GM12878 (cell line): ENCODE data around the gene NT5C1A. TPM values are rescaled to one million over a fixed set of nuclear protein-coding genes. Genes with fewer than 3 reads are reported as not detected.

Source experiments
- CBFB ChIP-seq: IDR thresholded peaks from 2 replicates; pipeline ENCODE4 v1.6.1; 2016; ENCODE audit warnings: antibody characterized with exemption, low read depth
- CREM ChIP-seq: IDR thresholded peaks from 2 replicates; pipeline ENCODE4 v1.6.1; 2014; ENCODE audit warnings: antibody characterized with exemption, low read depth
- IRF4 ChIP-seq: IDR thresholded peaks from 2 replicates; pipeline ENCODE4 v1.6.1; 2011; ENCODE audit warnings: low read depth, low read length
- MLLT1 ChIP-seq: fragments of 450-650 bp; IDR thresholded peaks from 2 replicates; pipeline ENCODE4 v1.6.1; 2016; ENCODE audit warnings: mild to moderate bottlenecking
- MXI1 ChIP-seq: fragments of 150-350 bp; IDR thresholded peaks from 2 replicates; pipeline ENCODE4 v1.6.1; 2011; ENCODE audit warnings: low read depth, mild to moderate bottlenecking, inconsistent platforms, low read length, improper control_type of control experiment
- NFYB ChIP-seq: IDR thresholded peaks from 2 replicates; pipeline ENCODE4 v1.6.1; 2011; ENCODE audit warnings: low read depth, mild to moderate bottlenecking, low read length, improper control_type of control experiment, moderate library complexity; ENCODE audit not compliant: insufficient read depth
- POLR2AphosphoS5 ChIP-seq: IDR thresholded peaks from 2 replicates; pipeline ENCODE4 v1.6.1; 2011; ENCODE audit warnings: mild to moderate bottlenecking, low read length, inconsistent platforms
- POU2F2 ChIP-seq: IDR thresholded peaks from 3 replicates; pipeline ENCODE4 v1.6.1; 2011; ENCODE audit warnings: low read depth, mild to moderate bottlenecking, low read length, borderline replicate concordance
- TCF12 ChIP-seq: IDR thresholded peaks from 2 replicates; pipeline ENCODE4 v1.6.1; 2011; ENCODE audit warnings: low read depth, mild to moderate bottlenecking, low read length
- YBX1 ChIP-seq: fragments of 450-650 bp; IDR thresholded peaks from 2 replicates; pipeline ENCODE4 v1.6.1; 2016; ENCODE audit warnings: antibody characterized with exemption
- ZNF274 ChIP-seq: IDR thresholded peaks from one replicate; pipeline ENCODE4 v1.8.0; 2011; ENCODE audit not compliant: insufficient read length, insufficient read depth
- ZNF592 ChIP-seq: fragments of 450-650 bp; IDR thresholded peaks from 2 replicates; pipeline ENCODE4 v1.6.1; 2017; ENCODE audit warnings: mild to moderate bottlenecking, moderate library complexity
- polyA plus RNA-seq, 11 experiments: library from polyadenylated mRNA; depleted of rRNA in 4 of 11; unstranded in 6 of 11; stranded (reverse) in 5 of 11; fragments of >200 nt; fragmentation: Nextera tagmentation in 4 of 11; fragmentation: Illumina TruSeq in 1 of 11; extraction: Ambion mirVana in 4 of 11; extraction: Trizol in 1 of 11; gene quantifications; 1 replicate in 1 of 11; 2 replicates in 10 of 11; pipeline versions ENCODE4 v1.2.1 to v1.2.3, GENCODE V29; 2011 to 2016; ENCODE audit warnings: inconsistent platforms in 2 of 11, missing spikeins in 2 of 11, low read depth in 1 of 11
- total RNA-seq, 4 experiments: library from RNA; depleted of rRNA in 3 of 4; stranded (reverse); fragments of >200 nt in 3 of 4; fragmentation: Illumina TruSeq in 1 of 4; extraction: Trizol in 1 of 4; gene quantifications; 2 replicates each; pipeline versions ENCODE4 v1.2.1 to v1.2.3, GENCODE V29; 2013 to 2021

Gene NT5C1A
- total and polyA plus RNA-seq, 10 of the 15 experiments (the other 5 are each of a cell fraction or from before 2014, with no cell fraction given), result 0.05 to 0.77 (median 0.22) TPM; not detected in 1

DNA sequence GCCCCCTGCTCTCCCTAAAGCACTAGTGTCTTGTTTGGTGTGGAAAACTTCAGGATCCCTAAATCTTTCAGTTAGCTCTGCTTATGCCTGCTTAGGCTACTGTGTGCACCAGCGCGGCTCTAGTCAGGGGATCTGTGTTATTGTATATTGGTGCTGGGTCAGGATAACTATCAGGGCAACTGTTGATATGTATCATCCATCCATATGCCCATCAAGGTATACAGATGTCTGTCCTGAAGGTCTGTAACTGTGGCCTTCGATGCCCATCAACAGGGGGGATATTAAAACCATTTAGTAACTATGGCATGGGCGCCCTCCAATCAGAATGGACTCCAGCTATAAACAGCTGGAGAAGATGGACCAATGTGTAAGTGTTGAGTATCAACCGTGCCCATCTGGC is 12.4 kb downstream of the NT5C1A start (continued):
- no peak for TF ChIP-seq ZNF592
- TF ChIP-seq YBX1, result no peak
- TF ChIP-seq MXI1, result no peak
- no peak for TF ChIP-seq CREM
- no peak for TF ChIP-seq POU2F2
- no peak for TF ChIP-seq TCF12
- no peak for TF ChIP-seq MLLT1
- TF ChIP-seq ZNF274, result no peak
- no peak for TF ChIP-seq POLR2AphosphoS5
- no peak for TF ChIP-seq IRF4
- no peak for TF ChIP-seq NFYB
- no peak for TF ChIP-seq CBFB
